Measurements from ENCODE around the gene SPECC1.
A peak's percentile ranks its signal among the peaks of the same experiment; 100 is the strongest.
"Not testable (repeated sequence)": the region's sequence is repeated elsewhere in the genome, so short reads cannot be mapped to it uniquely, and the experiment has no call there.

The SPECC1 gene

DNA sequence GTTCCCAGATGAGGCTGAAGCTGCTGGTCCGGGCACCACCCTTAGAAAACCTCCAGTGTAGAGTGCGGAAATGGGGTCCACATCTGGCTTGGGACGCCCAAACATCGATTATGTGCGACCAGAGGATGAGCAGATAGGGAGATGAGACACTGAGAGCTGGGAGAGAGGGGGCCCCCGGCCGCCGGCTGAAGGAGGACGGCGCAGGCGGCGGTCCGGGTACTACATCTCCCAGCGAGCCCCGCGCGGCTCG is 182 bp upstream of the SPECC1 start:
- Histone ChIP-seq H3K4me1 (peaks cover 0 to 19% (median 7%) of the 10 kb centered on the region in 4 donors), H3K27ac (peak overlapping the region; percentile 87 to 94), H3K27me3 (no peaks in the 10 kb centered on the region), H3K36me3 (no peaks in the 10 kb centered on the region), H3K9me3 (no peaks in the 10 kb centered on the region), H3K4me3 (peak overlapping the region; percentile 67 to 92)
- DNase-seq, result no peak
- intact Hi-C loops (cut with DNase I; ENCODE audit: low total_unique reads), result loop anchor here (5.0 kb wide), 2 partner anchors 88 to 108 kb away; no protein-coding TSS in a partner anchor
- TF ChIP-seq CTCF (IDR thresholded peaks at IDR 0.05), result no peak

GRCh38 chr17:20010099-20010863 is 1.1 kb downstream of the SPECC1 start:
- no peaks in the 10 kb centered on the region for H3K27me3 ChIP-seq
- H3K27ac ChIP-seq, result peak overlapping the region; percentile 87 to 94
- peak; percentile 52 to 80 for DNase-seq

DNA sequence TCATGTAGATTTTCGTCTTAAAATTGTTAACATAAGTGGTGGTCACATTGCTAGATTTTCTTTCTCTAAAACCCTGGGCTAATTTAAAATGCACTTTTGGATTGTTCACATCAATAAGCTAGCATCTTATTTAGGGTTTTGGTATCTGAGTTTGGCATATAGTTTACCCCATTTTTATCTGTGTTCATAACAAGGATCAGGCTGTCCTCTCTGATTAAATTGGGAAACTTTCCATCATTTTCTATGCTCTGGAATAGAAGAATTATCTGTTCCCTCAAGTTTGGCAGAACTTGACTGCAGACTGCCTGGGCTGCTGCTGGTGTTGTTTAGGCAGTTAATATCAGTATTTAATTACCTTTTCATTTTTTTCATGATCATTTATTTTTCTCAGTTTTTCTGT is 1.8 kb downstream of the SPECC1 start:
- H3K9me3 ChIP-seq, result no peaks in the 10 kb centered on the region
- no peaks in the 10 kb centered on the region for H3K36me3 ChIP-seq
- TF ChIP-seq CTCF (IDR thresholded peaks at IDR 0.05), result no peak
- H3K27ac ChIP-seq, result peak overlapping the region; percentile 87 to 94
- H3K27me3 ChIP-seq, result no peaks in the 10 kb centered on the region
- peak overlapping the region in 1 of 2 donors; percentile 92 for H3K4me3 ChIP-seq
- DNase-seq, result no peak
- H3K4me1 ChIP-seq, result peaks cover 0 to 19% (median 7%) of the 10 kb centered on the region in 4 donors
- intact Hi-C loops (cut with DNase I; ENCODE audit: low total_unique reads), result no loop called here

More at GRCh38 chr17:20010099-20010863, 1.1 kb downstream of the SPECC1 start:
- Histone ChIP-seq H3K9me3 (no peaks in the 10 kb centered on the region), H3K4me1 (peaks cover 0 to 19% (median 7%) of the 10 kb centered on the region in 4 donors), H3K36me3 (no peaks in the 10 kb centered on the region), H3K4me3 (peak overlapping the region; percentile 67 to 92)
- TF ChIP-seq CTCF (IDR thresholded peaks at IDR 0.05), result peak; percentile 50 to 56
- intact Hi-C loops (cut with DNase I; ENCODE audit: low total_unique reads), result no loop called here

DNA sequence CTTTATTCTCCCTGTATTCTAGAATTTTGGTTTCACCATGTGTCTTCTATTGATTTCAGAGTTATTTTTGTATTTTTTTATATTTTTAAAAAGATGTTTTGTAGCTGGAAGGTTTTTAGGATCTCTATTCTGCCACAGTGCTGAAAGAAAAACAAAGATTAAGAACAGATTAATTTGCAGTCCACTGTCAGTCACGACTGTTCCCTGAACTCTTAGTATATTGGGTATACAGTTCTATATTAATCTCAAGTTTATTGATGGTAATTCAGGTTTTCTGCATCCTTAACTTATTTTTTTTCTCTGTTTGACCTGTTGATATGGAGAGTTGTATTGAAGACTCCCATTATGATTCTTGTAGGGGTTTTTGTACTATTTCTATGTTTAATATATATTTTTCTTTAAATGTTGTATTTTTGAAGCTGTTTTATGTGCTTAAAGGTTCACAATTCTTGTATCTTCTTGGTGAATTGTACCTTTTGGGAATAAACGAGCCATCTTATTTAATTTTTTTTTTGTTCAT is 2.9 kb downstream of the SPECC1 start:
- H3K27me3 ChIP-seq, result no peaks in the 10 kb centered on the region
- TF ChIP-seq CTCF (IDR thresholded peaks at IDR 0.05), result no peak
- intact Hi-C loops (cut with DNase I; ENCODE audit: low total_unique reads), result no loop called here

DNA sequence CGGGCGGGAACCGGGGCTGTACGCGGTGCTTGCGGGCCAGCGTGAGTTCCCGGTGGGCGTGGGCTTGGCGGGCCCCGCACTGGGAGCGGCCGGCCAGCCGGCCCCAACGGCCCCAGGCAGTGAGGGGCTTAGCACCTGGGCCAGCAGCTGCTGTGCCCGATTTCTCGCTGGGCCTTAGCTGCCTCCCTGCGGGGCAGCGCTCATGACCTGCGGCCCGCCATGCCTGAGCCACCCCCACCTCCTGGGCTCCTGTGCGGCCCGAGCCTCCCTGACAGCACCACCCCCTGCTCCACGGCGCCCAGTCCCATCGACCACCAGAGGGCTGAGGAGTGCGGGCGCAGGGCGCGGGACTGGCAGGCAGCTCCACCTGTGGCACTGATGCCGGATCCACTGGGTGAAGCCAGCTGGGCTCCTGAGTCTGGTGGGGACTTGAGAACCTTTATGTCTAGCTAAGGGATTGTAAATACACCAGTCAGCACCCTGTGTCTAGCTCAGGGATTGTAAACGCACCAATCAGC is 7.4 kb downstream of the SPECC1 start:
- H3K9me3 ChIP-seq; H3K4me1 ChIP-seq; intact Hi-C loops (cut with DNase I; ENCODE audit: low total_unique reads); H3K27ac ChIP-seq; H3K27me3 ChIP-seq; DNase-seq; H3K4me3 ChIP-seq: not testable (repeated sequence)
- peaks cover 0 to 12% (median 7%) of the 10 kb centered on the region in 3 donors for H3K36me3 ChIP-seq

More for the DNA sequence above, 2.9 kb downstream of the SPECC1 start:
- Histone ChIP-seq H3K36me3 (no peaks in the 10 kb centered on the region), H3K27ac (peak overlapping the region in 1 of 2 donors; percentile 42), H3K9me3 (no peaks in the 10 kb centered on the region), H3K4me3 (no peak overlapping the region), H3K4me1 (peaks cover 0 to 19% (median 7%) of the 10 kb centered on the region in 4 donors)
- no peak for DNase-seq

GRCh38 chr17:20022701-20023100 is 13.5 kb downstream of the SPECC1 start:
- Histone ChIP-seq H3K27me3 (no peaks in the 10 kb centered on the region), H3K36me3 (peaks cover 0 to 9% (median 7%) of the 10 kb centered on the region in 3 donors), H3K4me3 (no peak overlapping the region), H3K9me3 (no peaks in the 10 kb centered on the region), H3K27ac (peak overlapping the region in 1 of 2 donors; percentile 7), H3K4me1 (peaks cover 0 to 14% (median 0%) of the 10 kb centered on the region in 4 donors)
- DNase-seq, result peak; percentile 58 to 66
- intact Hi-C loops (cut with DNase I; ENCODE audit: low total_unique reads), result no loop called here
- TF ChIP-seq CTCF (IDR thresholded peaks at IDR 0.05), result no peak
